HEK293 (cell line): Measurements from ENCODE around the gene EXOC2.

Experiments
- CTCF ChIA-PET: fragments of 350-600 bp; formaldehyde crosslinking; extraction: SDS; loops from one replicate; lab custom pipeline; 2021; ENCODE audit warnings: antibody characterized with exemption; lab: Yijun Ruan, JAX
- POLR2A ChIA-PET: fragments of 300-600 bp; formaldehyde crosslinking; extraction: SDS; loops from one replicate; lab custom pipeline; 2020; ENCODE audit warnings: antibody characterized with exemption, inconsistent platforms; lab: Yijun Ruan, JAX
- H3K27ac ChIP-seq: fragments of 200-500 bp; sonication (Bioruptor generic); 2 replicates; pipeline ENCODE4 v1.5.1; 2014; ENCODE audit warnings: low read depth, low read length, control low read depth, inconsistent platforms; ENCODE audit errors: extremely low read depth
- H3K36me3 ChIP-seq, 2 experiments: fragments of 200-500 bp in 1 of 2; sonication (Bioruptor generic) in 1 of 2; 1 replicate in 1 of 2; 2 replicates in 1 of 2; pipeline ENCODE4 v1.5.1; 2014 to 2017; ENCODE audit warnings: inconsistent platforms in 2 of 2, low read length in 2 of 2; ENCODE audit not compliant: control insufficient read depth in 2 of 2, insufficient read depth in 1 of 2
- H3K4me1 ChIP-seq: fragments of 200-500 bp; sonication (Bioruptor generic); 2 replicates; pipeline ENCODE4 v1.5.1; 2014; ENCODE audit warnings: mild to moderate bottlenecking, low read length, inconsistent platforms; ENCODE audit not compliant: control insufficient read depth, insufficient read depth
- H3K4me3 ChIP-seq: 2 replicates; pipeline ENCODE4 v1.5.1; 2011; ENCODE audit warnings: low read depth, mild to moderate bottlenecking, control low read depth, low read length, moderate library complexity
- H3K9me3 ChIP-seq: fragments of 200-500 bp; sonication (Bioruptor generic); 2 replicates; pipeline ENCODE4 v1.5.1; 2014; ENCODE audit warnings: low read depth, low read length, inconsistent platforms; ENCODE audit not compliant: control insufficient read depth, insufficient read depth
- GLI4 ChIP-seq: fragments of 450-650 bp; formaldehyde crosslinking; IDR thresholded peaks from 2 replicates; pipeline ENCODE4 v1.5.1; 2016; ENCODE audit warnings: missing biosample characterization, missing genetic modification characterization
- GLIS2 ChIP-seq: fragments of 450-650 bp; formaldehyde crosslinking; IDR thresholded peaks from 2 replicates; pipeline ENCODE4 v1.5.1; 2016; ENCODE audit warnings: missing biosample characterization, missing genetic modification characterization
- KLF16 ChIP-seq: fragments of 450-650 bp; formaldehyde crosslinking; IDR thresholded peaks from 2 replicates; pipeline ENCODE4 v1.5.1; 2017; ENCODE audit warnings: missing biosample characterization, missing genetic modification characterization
- SETDB1 ChIP-seq: IDR thresholded peaks from one replicate; pipeline ENCODE4 v1.6.1; 2017; ENCODE audit warnings: mild to moderate bottlenecking, low read length, moderate library complexity, mixed read lengths; ENCODE audit not compliant: insufficient read length
- YY1 ChIP-seq: fragments of 450-650 bp; formaldehyde crosslinking; IDR thresholded peaks from 2 replicates; pipeline ENCODE4 v1.5.1; 2018; ENCODE audit warnings: missing biosample characterization, missing genetic modification characterization
- ZNF121 ChIP-seq: fragments of 450-650 bp; formaldehyde crosslinking; IDR thresholded peaks from 2 replicates; pipeline ENCODE4 v1.5.1; 2016; ENCODE audit warnings: missing biosample characterization, missing genetic modification characterization
- ZNF2 ChIP-seq: fragments of 450-650 bp; formaldehyde crosslinking; IDR thresholded peaks from 2 replicates; pipeline ENCODE4 v1.5.1; 2016; ENCODE audit warnings: missing biosample characterization, missing genetic modification characterization
- ZNF202 ChIP-seq: fragments of 450-650 bp; formaldehyde crosslinking; IDR thresholded peaks from 2 replicates; pipeline ENCODE4 v1.5.1; 2016; ENCODE audit warnings: missing biosample characterization, missing genetic modification characterization, borderline replicate concordance
- ZNF366 ChIP-seq: fragments of 450-650 bp; formaldehyde crosslinking; conservative IDR thresholded peaks from 2 replicates; pipeline ENCODE4 v1.5.1; 2016; ENCODE audit warnings: missing biosample characterization, missing genetic modification characterization
- ZNF423 ChIP-seq: fragments of 450-650 bp; formaldehyde crosslinking; IDR thresholded peaks from 2 replicates; pipeline ENCODE4 v1.5.1; 2016; ENCODE audit warnings: missing biosample characterization, missing genetic modification characterization
- ZNF514 ChIP-seq: fragments of 450-650 bp; formaldehyde crosslinking; IDR thresholded peaks from 2 replicates; pipeline ENCODE4 v1.5.1; 2016; ENCODE audit warnings: missing biosample characterization, missing genetic modification characterization
- ZNF621 ChIP-seq: fragments of 450-650 bp; formaldehyde crosslinking; IDR thresholded peaks from 2 replicates; pipeline ENCODE4 v1.5.1; 2017; ENCODE audit warnings: missing biosample characterization, missing genetic modification characterization
- ZNF626 ChIP-seq: fragments of 450-650 bp; sonication (Bioruptor Pico); formaldehyde crosslinking; IDR thresholded peaks from 2 replicates; pipeline ENCODE4 v1.5.1; 2018; ENCODE audit warnings: missing biosample characterization, missing genetic modification characterization, inconsistent platforms
- ZNF670 ChIP-seq: fragments of 450-650 bp; formaldehyde crosslinking; IDR thresholded peaks from 2 replicates; pipeline ENCODE4 v1.5.1; 2016; ENCODE audit warnings: missing biosample characterization, missing genetic modification characterization, low read depth
- ZNF843 ChIP-seq: fragments of 450-650 bp; formaldehyde crosslinking; IDR thresholded peaks from 2 replicates; pipeline ENCODE4 v1.5.1; 2016; ENCODE audit warnings: missing biosample characterization, missing genetic modification characterization
- TF ChIP-seq, protein P1 (sequence below): fragments of 450-650 bp; formaldehyde crosslinking; IDR thresholded peaks from 2 replicates; pipeline ENCODE4 v1.5.1; 2016; ENCODE audit warnings: missing biosample characterization, missing genetic modification characterization
- TF ChIP-seq, protein P2 (sequence below): fragments of 450-650 bp; formaldehyde crosslinking; optimal IDR thresholded peaks from 2 replicates; pipeline ENCODE3; 2016; ENCODE audit warnings: missing biosample characterization, mild to moderate bottlenecking, missing genetic modification characterization
- TF ChIP-seq, protein P3 (sequence below): fragments of 450-650 bp; formaldehyde crosslinking; IDR thresholded peaks from 2 replicates; pipeline ENCODE4 v1.5.1; 2017; ENCODE audit warnings: missing biosample characterization, missing genetic modification characterization
- TF ChIP-seq, protein P4 (sequence below): fragments of 450-650 bp; formaldehyde crosslinking; IDR thresholded peaks from 2 replicates; pipeline ENCODE4 v1.5.1; 2016; ENCODE audit warnings: missing biosample characterization, missing genetic modification characterization, borderline replicate concordance
- TF ChIP-seq, protein P5 (sequence below): fragments of 450-650 bp; formaldehyde crosslinking; IDR thresholded peaks from 2 replicates; pipeline ENCODE4 v1.5.1; 2016; ENCODE audit warnings: missing biosample characterization, missing genetic modification characterization

The EXOC2 gene

DNA sequence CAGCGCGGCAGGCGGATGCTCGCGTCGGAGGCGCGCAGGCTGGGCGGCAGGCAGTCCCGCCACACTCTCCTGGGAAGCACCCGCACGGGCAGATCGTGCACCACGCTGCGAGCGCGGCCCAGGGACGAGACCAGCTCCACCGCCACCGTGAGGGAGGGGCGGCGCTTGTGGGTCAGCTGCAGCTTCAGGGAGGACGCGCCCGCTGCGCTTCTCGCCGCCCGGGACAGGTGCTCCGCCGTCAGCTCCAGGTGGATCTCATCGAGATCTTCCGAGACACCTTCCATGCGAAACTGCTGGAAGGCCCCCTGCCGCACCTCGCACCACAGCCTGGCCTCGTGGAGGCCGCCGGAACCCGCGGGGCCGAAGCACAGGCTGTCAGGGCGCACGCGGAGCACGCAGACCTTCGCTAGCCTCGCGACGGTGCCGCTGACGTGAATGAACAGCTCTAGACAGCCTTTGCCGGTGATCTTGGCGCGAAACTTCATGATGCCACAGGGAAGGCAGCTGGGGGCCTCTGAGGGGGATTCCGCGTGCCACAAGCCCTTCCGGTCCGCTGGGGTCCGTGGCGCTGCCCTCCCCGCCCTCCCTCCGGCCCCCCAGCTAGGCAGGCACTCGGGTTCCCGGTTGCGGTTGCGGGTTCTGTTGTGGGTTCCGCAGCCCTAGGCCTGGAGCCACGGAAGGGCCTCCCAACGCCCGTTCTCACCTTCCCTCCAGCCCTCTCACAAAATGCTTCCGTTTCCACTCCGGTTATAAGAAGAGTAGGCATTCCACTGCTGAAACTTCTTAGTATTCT is 36.3 kb downstream of the EXOC2 start, which contains the start of gene HUS1B:
HUS1B (minus strand) TSS at position 641 of the 793 bp plus-strand sequence; CDS start at position 485, 156 bp downstream.
- CTCF ChIA-PET: interaction anchor here (0.5 to 0.6 kb wide), 2 partner anchors 23 to 46 kb away, joined by 3 read pairs; no protein-coding TSS in a partner anchor

DNA sequence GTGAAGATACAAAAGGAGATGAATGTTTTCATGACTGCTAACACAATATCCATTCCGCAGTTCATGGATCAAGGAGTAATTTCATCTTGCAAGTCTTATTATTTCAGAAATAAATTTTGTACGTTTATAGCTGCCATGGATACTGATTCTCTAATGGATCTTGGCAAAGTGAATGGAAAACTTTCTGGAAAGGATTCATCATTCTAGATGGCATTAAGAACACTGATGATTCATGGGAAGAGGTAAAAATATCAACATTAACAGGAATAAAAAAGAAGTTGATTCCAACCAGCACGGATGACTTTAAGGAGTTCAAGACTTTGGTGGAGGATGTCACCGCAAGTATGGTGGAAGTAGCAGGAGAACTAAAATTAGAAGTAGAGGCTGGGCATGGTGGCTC is 38.8 kb downstream of the EXOC2 start:
- POLR2A ChIA-PET: interaction anchor here (1.1 kb wide), 1 partner anchor 29 kb away, joined by 3 read pairs; no protein-coding TSS in a partner anchor
- H3K4me3 ChIP-seq: no peak overlapping the region
- H3K27ac ChIP-seq: no peak overlapping the region
- peaks cover 30% of the 10 kb centered on the region for H3K4me1 ChIP-seq
- peaks cover 0 to 7% of the 10 kb centered on the region in 2 experiments; a peak in 2 of 3 replicates for H3K36me3 ChIP-seq
- TF ChIP-seq ZNF366 (tag by site-specific recombination) (no peak), YY1 (tag by site-specific recombination) (no peak), KLF16 (tag by site-specific recombination) (no peak), SETDB1 (no peak)
- TF ChIP-seq, protein P1, sequence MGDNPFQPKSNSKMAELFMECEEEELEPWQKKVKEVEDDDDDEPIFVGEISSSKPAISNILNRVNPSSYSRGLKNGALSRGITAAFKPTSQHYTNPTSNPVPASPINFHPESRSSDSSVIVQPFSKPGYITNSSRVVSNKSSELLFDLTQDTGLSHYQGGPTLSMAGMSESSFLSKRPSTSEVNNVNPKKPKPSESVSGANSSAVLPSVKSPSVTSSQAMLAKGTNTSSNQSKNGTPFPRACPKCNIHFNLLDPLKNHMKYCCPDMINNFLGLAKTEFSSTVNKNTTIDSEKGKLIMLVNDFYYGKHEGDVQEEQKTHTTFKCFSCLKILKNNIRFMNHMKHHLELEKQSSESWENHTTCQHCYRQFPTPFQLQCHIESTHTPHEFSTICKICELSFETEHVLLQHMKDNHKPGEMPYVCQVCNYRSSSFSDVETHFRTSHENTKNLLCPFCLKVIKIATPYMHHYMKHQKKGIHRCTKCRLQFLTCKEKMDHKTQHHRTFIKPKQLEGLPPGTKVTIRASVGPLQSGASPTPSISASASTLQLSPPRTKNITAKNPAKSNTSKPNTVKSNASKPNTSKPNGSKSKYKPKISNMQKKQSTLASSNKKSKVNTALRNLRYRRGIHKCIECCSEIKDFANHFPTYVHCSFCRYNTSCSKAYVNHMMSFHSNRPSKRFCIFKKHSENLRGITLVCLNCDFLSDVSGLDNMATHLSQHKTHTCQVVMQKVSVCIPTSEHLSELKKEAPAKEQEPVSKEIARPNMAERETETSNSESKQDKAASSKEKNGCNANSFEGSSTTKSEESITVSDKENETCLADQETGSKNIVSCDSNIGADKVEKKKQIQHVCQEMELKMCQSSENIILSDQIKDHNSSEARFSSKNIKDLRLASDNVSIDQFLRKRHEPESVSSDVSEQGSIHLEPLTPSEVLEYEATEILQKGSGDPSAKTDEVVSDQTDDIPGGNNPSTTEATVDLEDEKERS: no peak
- TF ChIP-seq, all 188 proteins: peak for 0
- CTCF ChIA-PET: interaction anchor here (1.0 to 1.4 kb wide), 2 partner anchors 26 to 60 kb away, joined by 3 read pairs; no protein-coding TSS in a partner anchor
- H3K9me3 ChIP-seq: no peaks in the 10 kb centered on the region

More for the DNA sequence above, 36.3 kb downstream of the EXOC2 start, which contains the start of gene HUS1B:
- Histone ChIP-seq H3K4me3 (no peak within 1 kb of the TSS), H3K9me3 (no peaks in the 10 kb centered on the region), H3K4me1 (peaks cover 31% of the 10 kb centered on the region), H3K27ac (no peak within 1 kb of the TSS), H3K36me3 (peaks cover 0 to 7% of the 10 kb centered on the region in 2 experiments; a peak in 2 of 3 replicates)
- TF ChIP-seq ZNF202 (tag by site-specific recombination) (0 out of 2 replicates have a peak, but pooled peaks have one; percentile 6), ZNF2 (tag by site-specific recombination) (no peak)
- POLR2A ChIA-PET: interaction anchor here (0.6 kb wide), 1 partner anchor 9 kb away, joined by 3 read pairs; no protein-coding TSS in a partner anchor

DNA sequence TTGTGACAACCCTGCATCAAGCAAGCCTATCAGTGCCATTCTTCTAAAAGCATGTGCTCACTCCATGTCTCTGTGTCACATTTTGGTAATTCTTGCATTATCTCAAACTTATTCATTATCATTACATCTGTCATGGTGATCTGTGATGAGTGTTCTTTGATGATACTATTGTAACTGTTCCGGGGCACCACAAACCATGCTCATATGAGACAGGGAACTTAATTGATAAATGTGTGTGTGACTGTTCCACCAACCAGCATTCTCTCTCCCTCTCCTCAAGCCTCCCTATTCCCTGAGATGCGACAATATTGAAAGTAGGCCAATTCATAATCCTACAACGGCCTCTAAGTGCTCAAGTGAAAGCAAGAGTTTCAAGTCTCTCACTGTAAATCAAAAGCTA is 40.1 kb downstream of the EXOC2 start:
- TF ChIP-seq ZNF514 (tag by site-specific recombination) (no peak), ZNF621 (tag by site-specific recombination) (no peak), ZNF843 (tag by site-specific recombination) (no peak), ZNF423 (no peak), ZNF626 (no peak), GLI4 (tag by site-specific recombination) (no peak), GLIS2 (tag by site-specific recombination) (no peak), ZNF670 (tag by site-specific recombination) (no peak), ZNF121 (tag by site-specific recombination) (no peak)
- TF ChIP-seq, protein P2, sequence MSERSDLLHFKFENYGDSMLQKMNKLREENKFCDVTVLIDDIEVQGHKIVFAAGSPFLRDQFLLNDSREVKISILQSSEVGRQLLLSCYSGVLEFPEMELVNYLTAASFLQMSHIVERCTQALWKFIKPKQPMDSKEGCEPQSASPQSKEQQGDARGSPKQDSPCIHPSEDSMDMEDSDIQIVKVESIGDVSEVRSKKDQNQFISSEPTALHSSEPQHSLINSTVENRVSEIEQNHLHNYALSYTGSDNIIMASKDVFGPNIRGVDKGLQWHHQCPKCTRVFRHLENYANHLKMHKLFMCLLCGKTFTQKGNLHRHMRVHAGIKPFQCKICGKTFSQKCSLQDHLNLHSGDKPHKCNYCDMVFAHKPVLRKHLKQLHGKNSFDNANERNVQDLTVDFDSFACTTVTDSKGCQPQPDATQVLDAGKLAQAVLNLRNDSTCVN (tag by site-specific recombination): no peak
- TF ChIP-seq, protein P3, sequence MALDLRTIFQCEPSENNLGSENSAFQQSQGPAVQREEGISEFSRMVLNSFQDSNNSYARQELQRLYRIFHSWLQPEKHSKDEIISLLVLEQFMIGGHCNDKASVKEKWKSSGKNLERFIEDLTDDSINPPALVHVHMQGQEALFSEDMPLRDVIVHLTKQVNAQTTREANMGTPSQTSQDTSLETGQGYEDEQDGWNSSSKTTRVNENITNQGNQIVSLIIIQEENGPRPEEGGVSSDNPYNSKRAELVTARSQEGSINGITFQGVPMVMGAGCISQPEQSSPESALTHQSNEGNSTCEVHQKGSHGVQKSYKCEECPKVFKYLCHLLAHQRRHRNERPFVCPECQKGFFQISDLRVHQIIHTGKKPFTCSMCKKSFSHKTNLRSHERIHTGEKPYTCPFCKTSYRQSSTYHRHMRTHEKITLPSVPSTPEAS (tag by site-specific recombination): no peak
- TF ChIP-seq, protein P4, sequence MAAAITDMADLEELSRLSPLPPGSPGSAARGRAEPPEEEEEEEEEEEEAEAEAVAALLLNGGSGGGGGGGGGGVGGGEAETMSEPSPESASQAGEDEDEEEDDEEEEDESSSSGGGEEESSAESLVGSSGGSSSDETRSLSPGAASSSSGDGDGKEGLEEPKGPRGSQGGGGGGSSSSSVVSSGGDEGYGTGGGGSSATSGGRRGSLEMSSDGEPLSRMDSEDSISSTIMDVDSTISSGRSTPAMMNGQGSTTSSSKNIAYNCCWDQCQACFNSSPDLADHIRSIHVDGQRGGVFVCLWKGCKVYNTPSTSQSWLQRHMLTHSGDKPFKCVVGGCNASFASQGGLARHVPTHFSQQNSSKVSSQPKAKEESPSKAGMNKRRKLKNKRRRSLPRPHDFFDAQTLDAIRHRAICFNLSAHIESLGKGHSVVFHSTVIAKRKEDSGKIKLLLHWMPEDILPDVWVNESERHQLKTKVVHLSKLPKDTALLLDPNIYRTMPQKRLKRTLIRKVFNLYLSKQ (tag by site-specific recombination): no peak
- TF ChIP-seq, protein P5, sequence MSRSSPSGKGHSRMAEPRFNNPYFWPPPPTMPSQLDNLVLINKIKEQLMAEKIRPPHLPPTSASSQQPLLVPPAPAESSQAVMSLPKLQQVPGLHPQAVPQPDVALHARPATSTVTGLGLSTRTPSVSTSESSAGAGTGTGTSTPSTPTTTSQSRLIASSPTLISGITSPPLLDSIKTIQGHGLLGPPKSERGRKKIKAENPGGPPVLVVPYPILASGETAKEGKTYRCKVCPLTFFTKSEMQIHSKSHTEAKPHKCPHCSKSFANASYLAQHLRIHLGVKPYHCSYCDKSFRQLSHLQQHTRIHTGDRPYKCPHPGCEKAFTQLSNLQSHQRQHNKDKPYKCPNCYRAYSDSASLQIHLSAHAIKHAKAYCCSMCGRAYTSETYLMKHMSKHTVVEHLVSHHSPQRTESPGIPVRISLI (tag by site-specific recombination): no peak
- Histone ChIP-seq H3K4me3 (no peak overlapping the region), H3K9me3 (no peaks in the 10 kb centered on the region), H3K4me1 (peaks cover 25% of the 10 kb centered on the region), H3K27ac (no peak overlapping the region), H3K36me3 (peaks cover 0 to 7% of the 10 kb centered on the region in 2 experiments; a peak in 2 of 3 replicates)
- ChIA-PET CTCF (interaction anchor here (1.0 to 1.5 kb wide), 3 partner anchors 30 to 58 kb away, joined by 3 to 4 read pairs (median 4); no protein-coding TSS in a partner anchor), POLR2A (no interaction called here)
